Measurements from ENCODE around the gene MSL3B.
"Not testable (repeated sequence)": the region's sequence is repeated elsewhere in the genome, so short reads cannot be mapped to it uniquely, and the experiment has no call there.

MSL3B gene

DNA sequence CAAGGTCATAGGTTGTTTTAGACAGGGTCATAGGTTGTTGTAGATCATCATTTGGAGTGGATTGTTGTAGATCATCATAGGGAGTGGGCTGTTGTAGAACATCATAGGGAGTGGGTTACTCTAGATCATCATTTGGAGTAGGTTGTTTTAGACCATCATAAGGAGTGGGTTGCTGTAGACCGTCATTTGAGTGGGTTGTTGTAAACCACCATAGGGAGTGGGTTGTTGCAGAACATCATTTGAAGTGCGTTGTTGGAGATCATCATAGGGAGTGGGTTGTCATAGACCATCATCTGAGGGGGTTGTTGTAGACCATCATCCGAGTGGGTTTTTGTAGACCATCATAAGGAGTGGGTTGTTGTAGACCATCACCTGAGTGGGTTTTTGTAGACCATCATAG, 39.4 kb upstream of the MSL3B start:
- 89 to 95% methylated on average over 3 of the region's 3 CpGs for WGBS, 2 donors
- no peaks in the 10 kb centered on the region for H3K27me3 ChIP-seq

DNA sequence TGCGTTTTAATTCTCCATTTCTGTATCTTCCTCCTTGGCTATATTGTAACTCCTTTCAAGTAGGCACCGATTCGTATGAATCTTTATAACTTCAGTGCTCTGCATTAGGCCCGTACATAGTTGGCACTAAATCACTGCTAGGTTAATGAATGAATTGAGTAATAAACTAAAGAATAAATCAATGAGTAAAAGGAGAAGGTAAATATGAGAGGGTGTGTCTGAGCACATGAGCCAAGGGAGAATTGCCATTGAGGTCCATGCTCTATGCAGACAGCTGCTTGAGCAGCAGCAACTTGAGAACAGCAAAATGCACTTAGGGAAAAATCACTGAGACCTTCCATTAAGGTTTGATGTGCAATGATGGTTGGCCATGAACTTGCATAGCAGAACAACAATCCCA, 37.8 kb upstream of the MSL3B start:
- no peak for DNase-seq
- TF ChIP-seq EP300 (IDR thresholded peaks at IDR 0.05) (no peak), POLR2AphosphoS5 (IDR thresholded peaks at IDR 0.05) (no peak), POLR2A (IDR thresholded peaks at IDR 0.05) (no peak)
- TF ChIP-seq, protein P1, sequence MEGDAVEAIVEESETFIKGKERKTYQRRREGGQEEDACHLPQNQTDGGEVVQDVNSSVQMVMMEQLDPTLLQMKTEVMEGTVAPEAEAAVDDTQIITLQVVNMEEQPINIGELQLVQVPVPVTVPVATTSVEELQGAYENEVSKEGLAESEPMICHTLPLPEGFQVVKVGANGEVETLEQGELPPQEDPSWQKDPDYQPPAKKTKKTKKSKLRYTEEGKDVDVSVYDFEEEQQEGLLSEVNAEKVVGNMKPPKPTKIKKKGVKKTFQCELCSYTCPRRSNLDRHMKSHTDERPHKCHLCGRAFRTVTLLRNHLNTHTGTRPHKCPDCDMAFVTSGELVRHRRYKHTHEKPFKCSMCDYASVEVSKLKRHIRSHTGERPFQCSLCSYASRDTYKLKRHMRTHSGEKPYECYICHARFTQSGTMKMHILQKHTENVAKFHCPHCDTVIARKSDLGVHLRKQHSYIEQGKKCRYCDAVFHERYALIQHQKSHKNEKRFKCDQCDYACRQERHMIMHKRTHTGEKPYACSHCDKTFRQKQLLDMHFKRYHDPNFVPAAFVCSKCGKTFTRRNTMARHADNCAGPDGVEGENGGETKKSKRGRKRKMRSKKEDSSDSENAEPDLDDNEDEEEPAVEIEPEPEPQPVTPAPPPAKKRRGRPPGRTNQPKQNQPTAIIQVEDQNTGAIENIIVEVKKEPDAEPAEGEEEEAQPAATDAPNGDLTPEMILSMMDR (IDR thresholded peaks at IDR 0.05), result no peak
- 20 to 73% methylated on average over 4 of the region's 4 CpGs for WGBS, 2 donors
- Histone ChIP-seq H3K4me3 (no peak overlapping the region), H3K27ac (no peak overlapping the region), H3K4me1 (no peaks in the 10 kb centered on the region), H3K27me3 (no peaks in the 10 kb centered on the region), H3K36me3 (no peaks in the 10 kb centered on the region), H3K9me3 (no peaks in the 10 kb centered on the region)
- intact Hi-C loops (cut with DNase I), result no loop called here

More for the DNA sequence above, 39.4 kb upstream of the MSL3B start:
- Histone ChIP-seq H3K27ac (no peak overlapping the region), H3K4me1 (no peaks in the 10 kb centered on the region), H3K9me3 (no peaks in the 10 kb centered on the region), H3K36me3 (no peaks in the 10 kb centered on the region), H3K4me3 (no peak overlapping the region)
- no peak for DNase-seq
- intact Hi-C loops (cut with DNase I), result no loop called here
- TF ChIP-seq EP300 (IDR thresholded peaks at IDR 0.05), result no peak
- no peak for TF ChIP-seq POLR2AphosphoS5 (IDR thresholded peaks at IDR 0.05)
- TF ChIP-seq, protein P1 (IDR thresholded peaks at IDR 0.05), result no peak
- no peak for TF ChIP-seq POLR2A (IDR thresholded peaks at IDR 0.05)

DNA sequence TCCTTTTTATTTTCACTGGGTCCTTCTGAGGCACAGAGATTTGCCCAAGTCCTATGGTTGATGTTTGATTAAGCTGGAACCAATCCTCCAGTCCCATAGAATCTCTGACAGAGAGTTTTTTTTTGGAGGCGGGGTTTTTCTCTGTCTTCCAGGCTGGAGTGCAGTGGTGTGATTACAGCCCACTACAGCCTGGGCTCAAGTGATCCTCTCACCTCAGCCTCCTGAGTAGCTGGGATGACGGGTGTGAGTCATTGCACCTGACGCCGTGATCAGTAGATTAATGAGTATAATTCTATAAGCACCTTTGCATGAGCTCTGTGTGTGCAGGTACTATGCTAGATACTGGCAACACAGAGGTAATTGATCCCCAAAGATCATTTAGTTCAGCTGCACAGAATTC, 33.7 kb upstream of the MSL3B start:
- intact Hi-C loops (cut with DNase I), result no loop called here
- H3K27ac ChIP-seq, result no peak overlapping the region
- H3K4me3 ChIP-seq, result no peak overlapping the region
- 63 to 87% methylated on average over 4 of the region's 4 CpGs for WGBS, 2 donors
- H3K36me3 ChIP-seq, result no peaks in the 10 kb centered on the region
- no peak for DNase-seq
- no peaks in the 10 kb centered on the region for H3K9me3 ChIP-seq
- TF ChIP-seq, protein P1 (IDR thresholded peaks at IDR 0.05), result no peak
- TF ChIP-seq POLR2AphosphoS5 (IDR thresholded peaks at IDR 0.05) (no peak), EP300 (IDR thresholded peaks at IDR 0.05) (no peak), POLR2A (IDR thresholded peaks at IDR 0.05) (no peak)
- no peaks in the 10 kb centered on the region for H3K4me1 ChIP-seq
- no peaks in the 10 kb centered on the region for H3K27me3 ChIP-seq

DNA sequence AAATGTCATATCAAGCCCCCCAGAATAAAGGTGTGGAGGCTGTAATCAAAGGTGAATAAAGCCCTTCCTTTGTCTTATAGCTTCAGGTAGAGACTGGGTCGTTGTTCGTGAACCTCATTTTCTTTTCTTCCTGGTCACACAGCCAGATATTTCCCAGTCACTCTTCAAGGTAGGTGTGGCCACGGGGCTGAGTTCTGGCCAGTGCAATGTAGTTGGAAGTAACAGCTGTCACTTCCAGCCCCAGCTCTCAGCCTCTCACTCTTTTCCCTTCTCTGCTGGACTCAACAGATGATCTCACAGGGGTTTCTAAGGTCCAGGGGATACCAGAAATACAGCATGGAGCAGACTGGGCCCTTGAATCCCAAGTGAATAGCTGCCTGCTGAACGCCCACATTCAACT, 33.2 kb upstream of the MSL3B start:
- Histone ChIP-seq H3K27ac (no peak overlapping the region), H3K27me3 (no peaks in the 10 kb centered on the region), H3K4me1 (no peaks in the 10 kb centered on the region), H3K36me3 (no peaks in the 10 kb centered on the region), H3K4me3 (no peak overlapping the region), H3K9me3 (no peaks in the 10 kb centered on the region)
- 28 to 56% methylated on average over 4 of the region's 4 CpGs for WGBS, 2 donors
- intact Hi-C loops (cut with DNase I), result no loop called here
- DNase-seq, result no peak
- TF ChIP-seq POLR2AphosphoS5 (IDR thresholded peaks at IDR 0.05), result no peak
- TF ChIP-seq POLR2A (IDR thresholded peaks at IDR 0.05), result no peak
- TF ChIP-seq EP300 (IDR thresholded peaks at IDR 0.05), result no peak
- TF ChIP-seq, protein P1 (IDR thresholded peaks at IDR 0.05), result no peak

DNA sequence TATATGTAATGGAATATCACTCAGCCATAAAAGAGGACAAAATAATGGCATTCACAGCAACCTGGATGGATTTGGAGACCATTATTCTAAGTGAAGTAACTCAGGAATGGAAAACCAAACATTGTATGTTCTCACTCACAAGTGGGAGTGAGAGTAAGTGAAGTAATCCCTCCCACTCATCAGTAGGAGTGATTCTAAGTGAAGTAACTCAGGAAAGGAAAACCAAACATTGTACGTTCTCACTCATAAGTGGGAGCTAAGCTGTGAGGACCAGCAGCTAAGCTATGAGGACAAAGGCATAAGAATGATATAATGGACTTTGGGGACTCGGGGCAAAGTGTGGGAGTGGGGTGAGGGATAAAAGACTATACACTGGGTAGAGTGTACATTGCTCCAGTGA, 28.1 kb upstream of the MSL3B start:
- H3K4me3 ChIP-seq; DNase-seq; H3K36me3 ChIP-seq; H3K27ac ChIP-seq; H3K4me1 ChIP-seq; intact Hi-C loops (cut with DNase I); H3K27me3 ChIP-seq; H3K9me3 ChIP-seq: not testable (repeated sequence)
- WGBS, 2 donors, result 85 to 90% methylated on average over 2 of the region's 2 CpGs
